WTC11 (cell line): Measurements from ENCODE around the gene MYO18B. TPM values are rescaled to one million over a fixed set of nuclear protein-coding genes. Genes with fewer than 3 reads are reported as not detected.

Source experiments
- ATAC-seq: fragments of 200-7000 bp; cut with Tn5 transposase; 2 replicates; pipeline ENCODE4 v1.10.0; 2021; ENCODE audit warnings: mild to moderate bottlenecking, moderate library complexity
- CTCF ChIA-PET: fragments of 300-600 bp; sonication (Branson Sonifier 250); formaldehyde crosslinking; loops from one replicate; lab custom pipeline; 2021; ENCODE audit warnings: antibody characterized with exemption; lab: Charles Lee
- POLR2A ChIA-PET: fragments of 350-600 bp; sonication (Branson Sonifier 250); formaldehyde crosslinking; loops from one replicate; lab custom pipeline; 2021; ENCODE audit warnings: antibody characterized with exemption; lab: Charles Lee
- DNase-seq: peaks from one replicate; pipeline ENCODE4 v3.0.0; 2021; ENCODE audit warnings: low spot score
- H3K27ac Mint-ChIP-seq: 2 replicates; pipeline ENCODE4 v1.8.0; 2021; ENCODE audit warnings: mixed read lengths
- H3K27me3 Mint-ChIP-seq: 2 replicates; pipeline ENCODE4 v1.8.0; 2021; ENCODE audit warnings: low read depth, mild to moderate bottlenecking, moderate library complexity, mixed read lengths
- H3K36me3 Mint-ChIP-seq: 2 replicates; pipeline ENCODE4 v1.8.0; 2021; ENCODE audit warnings: mixed read lengths
- H3K4me1 Mint-ChIP-seq: 2 replicates; pipeline ENCODE4 v1.8.0; 2022; ENCODE audit warnings: mixed read lengths
- H3K4me3 Mint-ChIP-seq: 2 replicates; pipeline ENCODE4 v1.8.0; 2021; ENCODE audit warnings: mild to moderate bottlenecking, moderate library complexity, mixed read lengths
- H3K9me3 Mint-ChIP-seq: 2 replicates; pipeline ENCODE4 v1.8.0; 2021; ENCODE audit warnings: mixed read lengths
- CREB1 ChIP-seq: sonication (generic); formaldehyde crosslinking; IDR thresholded peaks from 2 replicates; pipeline ENCODE4 v1.8.0; 2023; ENCODE audit warnings: mild to moderate bottlenecking, missing genetic modification reagents
- ELF4 ChIP-seq: sonication (generic); formaldehyde crosslinking; IDR thresholded peaks from 2 replicates; pipeline ENCODE4 v1.8.1; 2022; ENCODE audit warnings: low read depth, mild to moderate bottlenecking, moderate library complexity, missing genetic modification reagents
- ETV6 ChIP-seq: sonication (generic); formaldehyde crosslinking; IDR thresholded peaks from 2 replicates; pipeline ENCODE4 v1.8.1; 2022; ENCODE audit warnings: mild to moderate bottlenecking, missing genetic modification reagents
- FOXP4 ChIP-seq: sonication (generic); formaldehyde crosslinking; IDR thresholded peaks from 2 replicates; pipeline ENCODE4 v1.8.0; 2022; ENCODE audit warnings: mild to moderate bottlenecking, missing genetic modification reagents
- HMGA2 ChIP-seq: fragments of 250-450 bp; sonication (Bioruptor Pico); IDR thresholded peaks from 2 replicates; pipeline ENCODE4 v1.4.0; 2021; ENCODE audit warnings: mild to moderate bottlenecking, moderate library complexity
- HMGXB4 ChIP-seq: sonication (generic); formaldehyde crosslinking; IDR thresholded peaks from 2 replicates; pipeline ENCODE4 v1.8.1; 2023; ENCODE audit warnings: mild to moderate bottlenecking, moderate library complexity, missing genetic modification reagents
- IRF2 ChIP-seq: sonication (generic); formaldehyde crosslinking; IDR thresholded peaks from 2 replicates; pipeline ENCODE4 v1.8.0; 2022; ENCODE audit warnings: low read depth, missing genetic modification reagents, borderline replicate concordance
- JUN ChIP-seq: sonication (generic); formaldehyde crosslinking; IDR thresholded peaks from 2 replicates; pipeline ENCODE4 v1.8.0; 2023; ENCODE audit warnings: mild to moderate bottlenecking, missing genetic modification reagents
- NFYB ChIP-seq: sonication (generic); formaldehyde crosslinking; conservative IDR thresholded peaks from 2 replicates; pipeline ENCODE4 v1.8.0; 2022; ENCODE audit warnings: low read depth, missing genetic modification reagents
- OVOL2 ChIP-seq: fragments of 250-450 bp; sonication (Bioruptor Pico); IDR thresholded peaks from 2 replicates; pipeline ENCODE4 v1.9.0; 2021; ENCODE audit warnings: mild to moderate bottlenecking, borderline replicate concordance
- PRRX2 ChIP-seq: fragments of 250-450 bp; sonication (Bioruptor Pico); IDR thresholded peaks from 2 replicates; pipeline ENCODE4 v1.8.0; 2021; ENCODE audit warnings: mild to moderate bottlenecking
- SMAD3 ChIP-seq: sonication (generic); formaldehyde crosslinking; IDR thresholded peaks from 2 replicates; pipeline ENCODE4 v1.8.0; 2022; ENCODE audit warnings: missing genetic modification reagents, mild to moderate bottlenecking, borderline replicate concordance
- TP53 ChIP-seq: sonication (generic); formaldehyde crosslinking; IDR thresholded peaks from 2 replicates; pipeline ENCODE4 v1.8.1; 2023; ENCODE audit warnings: mild to moderate bottlenecking, missing genetic modification reagents
- ZBTB21 ChIP-seq: sonication (generic); formaldehyde crosslinking; IDR thresholded peaks from 2 replicates; pipeline ENCODE4 v1.8.1; 2023; ENCODE audit warnings: mild to moderate bottlenecking, missing genetic modification reagents, borderline replicate concordance
- ZNF138 ChIP-seq: sonication (generic); formaldehyde crosslinking; conservative IDR thresholded peaks from 2 replicates; pipeline ENCODE4 v1.8.1; 2022; ENCODE audit warnings: mild to moderate bottlenecking, moderate library complexity, missing genetic modification reagents
- ZNF219 ChIP-seq: sonication (generic); formaldehyde crosslinking; IDR thresholded peaks from 2 replicates; pipeline ENCODE4 v1.8.0; 2023; ENCODE audit warnings: missing genetic modification reagents, mild to moderate bottlenecking, borderline replicate concordance
- ZNF263 ChIP-seq: sonication (generic); formaldehyde crosslinking; IDR thresholded peaks from 2 replicates; pipeline ENCODE4 v1.8.1; 2022; ENCODE audit warnings: low read depth, mild to moderate bottlenecking, moderate library complexity, missing genetic modification reagents
- ZNF281 ChIP-seq: sonication (generic); formaldehyde crosslinking; IDR thresholded peaks from 2 replicates; pipeline ENCODE4 v1.8.0; 2023; ENCODE audit warnings: mild to moderate bottlenecking, missing genetic modification reagents
- ZNF671 ChIP-seq: fragments of 250-450 bp; sonication (Bioruptor Pico); IDR thresholded peaks from 2 replicates; pipeline ENCODE4 v1.8.0; 2021; ENCODE audit warnings: mild to moderate bottlenecking
- total RNA-seq: library from RNA; stranded (reverse); gene quantifications from 3 replicates; pipeline ENCODE4 v1.2.3, GENCODE V29; 2021
- TF ChIP-seq, protein P1 (sequence below): sonication (generic); formaldehyde crosslinking; IDR thresholded peaks from 2 replicates; pipeline ENCODE4 v1.8.1; 2022; ENCODE audit warnings: low read depth, mild to moderate bottlenecking, moderate library complexity, missing genetic modification reagents, borderline replicate concordance
- TF ChIP-seq, protein P2 (sequence below): sonication (generic); formaldehyde crosslinking; IDR thresholded peaks from 2 replicates; pipeline ENCODE4 v1.8.1; 2022; ENCODE audit warnings: missing genetic modification reagents, borderline replicate concordance
- TF ChIP-seq, protein P3 (sequence below): sonication (generic); formaldehyde crosslinking; IDR thresholded peaks from 2 replicates; pipeline ENCODE4 v1.8.0; 2023; ENCODE audit warnings: missing genetic modification reagents
- TF ChIP-seq, protein P4 (sequence below): sonication (generic); formaldehyde crosslinking; conservative IDR thresholded peaks from 2 replicates; pipeline ENCODE4 v1.8.1; 2023; ENCODE audit warnings: mild to moderate bottlenecking, low read depth, missing genetic modification reagents, moderate library complexity

The MYO18B gene
- total RNA-seq, 1 experiment from 2014 or later, result 0.96 TPM

GRCh38 chr22:25726241-25726640, 15.7 kb upstream of the MYO18B start:
- TF ChIP-seq OVOL2 (CRISPR knock-in tag), result no peak
- TF ChIP-seq HMGXB4, result no peak
- no peak for TF ChIP-seq NFYB (CRISPR knock-in tag)
- TF ChIP-seq SMAD3, result no peak
- TF ChIP-seq PRRX2, result no peak
- TF ChIP-seq ZNF219 (CRISPR knock-in tag), result no peak
- TF ChIP-seq ZNF138 (CRISPR knock-in tag), result no peak
- TF ChIP-seq FOXP4 (CRISPR knock-in tag), result no peak
- TF ChIP-seq TP53 (CRISPR knock-in tag), result no peak
- TF ChIP-seq HMGA2 (CRISPR knock-in tag), result no peak
- no peak for TF ChIP-seq ETV6 (CRISPR knock-in tag)
- no peak for TF ChIP-seq ZBTB21 (CRISPR knock-in tag)
- TF ChIP-seq IRF2 (CRISPR knock-in tag), result no peak
- TF ChIP-seq ZNF263 (CRISPR knock-in tag), result no peak
- TF ChIP-seq JUN (CRISPR knock-in tag), result no peak

DNA sequence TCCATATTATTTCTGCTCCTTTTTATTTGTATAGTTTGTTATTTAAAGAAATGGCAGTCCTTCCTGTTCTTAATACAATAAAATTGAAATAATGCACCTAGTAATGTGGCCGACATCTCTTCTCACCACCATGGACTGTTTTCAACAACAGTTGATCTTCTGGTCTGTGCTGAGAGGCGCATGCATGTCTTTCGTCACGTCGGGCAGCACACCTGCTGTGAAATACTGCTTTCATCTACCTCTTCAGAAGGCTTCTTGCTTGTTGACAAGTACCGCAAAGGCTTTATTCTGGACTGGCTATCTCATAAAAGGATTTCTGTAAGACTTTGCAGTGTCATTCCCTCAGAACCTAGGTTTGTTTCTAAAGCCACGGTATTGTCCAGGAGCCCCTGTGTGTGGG, 13.9 kb upstream of the MYO18B start:
- no peaks in the 10 kb centered on the region for H3K36me3 Mint-ChIP-seq
- H3K4me1 Mint-ChIP-seq, result peaks cover 12% of the 10 kb centered on the region
- H3K4me3 Mint-ChIP-seq, result no peak overlapping the region
- no peaks in the 10 kb centered on the region; the same call in 1 of the 2 replicates for H3K27me3 Mint-ChIP-seq
- no peak overlapping the region for H3K27ac Mint-ChIP-seq
- DNase-seq, result no peak
- CTCF ChIA-PET, result interaction anchor here (0.6 kb wide), 1 partner anchor 12 kb away, joined by 3 read pairs; no protein-coding TSS in a partner anchor
- no peaks in the 10 kb centered on the region for H3K9me3 Mint-ChIP-seq
- POLR2A ChIA-PET, result interaction anchor here (0.5 kb wide), 1 partner anchor 82 kb away, joined by 3 read pairs; no protein-coding TSS in a partner anchor
- no peak for ATAC-seq
- TF ChIP-seq PRRX2, result no peak
- TF ChIP-seq, protein P1, sequence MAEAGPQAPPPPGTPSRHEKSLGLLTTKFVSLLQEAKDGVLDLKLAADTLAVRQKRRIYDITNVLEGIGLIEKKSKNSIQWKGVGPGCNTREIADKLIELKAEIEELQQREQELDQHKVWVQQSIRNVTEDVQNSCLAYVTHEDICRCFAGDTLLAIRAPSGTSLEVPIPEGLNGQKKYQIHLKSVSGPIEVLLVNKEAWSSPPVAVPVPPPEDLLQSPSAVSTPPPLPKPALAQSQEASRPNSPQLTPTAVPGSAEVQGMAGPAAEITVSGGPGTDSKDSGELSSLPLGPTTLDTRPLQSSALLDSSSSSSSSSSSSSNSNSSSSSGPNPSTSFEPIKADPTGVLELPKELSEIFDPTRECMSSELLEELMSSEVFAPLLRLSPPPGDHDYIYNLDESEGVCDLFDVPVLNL, result no peak
- TF ChIP-seq ELF4 (CRISPR knock-in tag), result no peak
- TF ChIP-seq CREB1 (CRISPR knock-in tag), result no peak
- no peak for TF ChIP-seq ZNF281
- TF ChIP-seq, protein P2, sequence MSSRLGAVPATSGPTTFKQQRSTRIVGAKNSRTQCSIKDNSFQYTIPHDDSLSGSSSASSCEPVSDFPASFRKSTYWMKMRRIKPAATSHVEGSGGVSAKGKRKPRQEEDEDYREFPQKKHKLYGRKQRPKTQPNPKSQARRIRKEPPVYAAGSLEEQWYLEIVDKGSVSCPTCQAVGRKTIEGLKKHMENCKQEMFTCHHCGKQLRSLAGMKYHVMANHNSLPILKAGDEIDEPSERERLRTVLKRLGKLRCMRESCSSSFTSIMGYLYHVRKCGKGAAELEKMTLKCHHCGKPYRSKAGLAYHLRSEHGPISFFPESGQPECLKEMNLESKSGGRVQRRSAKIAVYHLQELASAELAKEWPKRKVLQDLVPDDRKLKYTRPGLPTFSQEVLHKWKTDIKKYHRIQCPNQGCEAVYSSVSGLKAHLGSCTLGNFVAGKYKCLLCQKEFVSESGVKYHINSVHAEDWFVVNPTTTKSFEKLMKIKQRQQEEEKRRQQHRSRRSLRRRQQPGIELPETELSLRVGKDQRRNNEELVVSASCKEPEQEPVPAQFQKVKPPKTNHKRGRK (CRISPR knock-in tag), result no peak
- TF ChIP-seq, protein P3, sequence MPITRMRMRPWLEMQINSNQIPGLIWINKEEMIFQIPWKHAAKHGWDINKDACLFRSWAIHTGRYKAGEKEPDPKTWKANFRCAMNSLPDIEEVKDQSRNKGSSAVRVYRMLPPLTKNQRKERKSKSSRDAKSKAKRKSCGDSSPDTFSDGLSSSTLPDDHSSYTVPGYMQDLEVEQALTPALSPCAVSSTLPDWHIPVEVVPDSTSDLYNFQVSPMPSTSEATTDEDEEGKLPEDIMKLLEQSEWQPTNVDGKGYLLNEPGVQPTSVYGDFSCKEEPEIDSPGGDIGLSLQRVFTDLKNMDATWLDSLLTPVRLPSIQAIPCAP, result no peak
- TF ChIP-seq, protein P4, sequence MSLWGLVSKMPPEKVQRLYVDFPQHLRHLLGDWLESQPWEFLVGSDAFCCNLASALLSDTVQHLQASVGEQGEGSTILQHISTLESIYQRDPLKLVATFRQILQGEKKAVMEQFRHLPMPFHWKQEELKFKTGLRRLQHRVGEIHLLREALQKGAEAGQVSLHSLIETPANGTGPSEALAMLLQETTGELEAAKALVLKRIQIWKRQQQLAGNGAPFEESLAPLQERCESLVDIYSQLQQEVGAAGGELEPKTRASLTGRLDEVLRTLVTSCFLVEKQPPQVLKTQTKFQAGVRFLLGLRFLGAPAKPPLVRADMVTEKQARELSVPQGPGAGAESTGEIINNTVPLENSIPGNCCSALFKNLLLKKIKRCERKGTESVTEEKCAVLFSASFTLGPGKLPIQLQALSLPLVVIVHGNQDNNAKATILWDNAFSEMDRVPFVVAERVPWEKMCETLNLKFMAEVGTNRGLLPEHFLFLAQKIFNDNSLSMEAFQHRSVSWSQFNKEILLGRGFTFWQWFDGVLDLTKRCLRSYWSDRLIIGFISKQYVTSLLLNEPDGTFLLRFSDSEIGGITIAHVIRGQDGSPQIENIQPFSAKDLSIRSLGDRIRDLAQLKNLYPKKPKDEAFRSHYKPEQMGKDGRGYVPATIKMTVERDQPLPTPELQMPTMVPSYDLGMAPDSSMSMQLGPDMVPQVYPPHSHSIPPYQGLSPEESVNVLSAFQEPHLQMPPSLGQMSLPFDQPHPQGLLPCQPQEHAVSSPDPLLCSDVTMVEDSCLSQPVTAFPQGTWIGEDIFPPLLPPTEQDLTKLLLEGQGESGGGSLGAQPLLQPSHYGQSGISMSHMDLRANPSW, result no peak
- no peak for TF ChIP-seq ZNF671 (CRISPR knock-in tag)

More at GRCh38 chr22:25726241-25726640, 15.7 kb upstream of the MYO18B start:
- ATAC-seq (no peak), DNase-seq (no peak)
- POLR2A ChIA-PET, result interaction anchor here (0.6 kb wide), 2 partner anchors 23 to 235 kb away, joined by 3 to 4 read pairs; no protein-coding TSS in a partner anchor
- CTCF ChIA-PET, result interaction anchor here (0.6 to 1.8 kb wide), 7 partner anchors 47 to 1098 kb away, joined by 3 to 12 read pairs (median 3); no protein-coding TSS in a partner anchor
- Mint-ChIP-seq H3K27me3 (no peaks in the 10 kb centered on the region), H3K4me1 (peaks cover 12% of the 10 kb centered on the region), H3K4me3 (no peak overlapping the region), H3K36me3 (no peaks in the 10 kb centered on the region), H3K9me3 (no peaks in the 10 kb centered on the region), H3K27ac (no peak overlapping the region; the same call in 1 of the 2 replicates)
